Measurements from ENCODE around the gene HAND2. TPM values are rescaled to one million over a fixed set of nuclear protein-coding genes. Genes with fewer than 3 reads are reported as not detected.

The HAND2 gene
- total RNA-seq, 4 donors from 2014 or later = 0.25 to 11.0 (median 4.1) TPM

GRCh38 chr4:173556398-173557131 is 26.5 kb upstream of the HAND2 start:
- intact Hi-C loops (cut with DNase I; ENCODE audit: low total_unique reads) = no loop called here
- no peak overlapping the region for H3K4me3 ChIP-seq (ENCODE audit: low read depth, poor library complexity, severe bottlenecking)
- no peak for DNase-seq (ENCODE audit: low spot score in 2 of 2)
- WGBS, 2 donors = 73 to 78% methylated on average over 2 of the region's 2 CpGs
- TF ChIP-seq POLR2A (IDR thresholded peaks at IDR 0.05) = no peak
- TF ChIP-seq CTCF (IDR thresholded peaks at IDR 0.05) = no peak

GRCh38 chr4:173547889-173548288 is 17.9 kb upstream of the HAND2 start:
- no peak for DNase-seq (ENCODE audit: low spot score in 2 of 2)
- 67 to 74% methylated on average over 13 of the region's 13 CpGs for WGBS, 2 donors
- no peak overlapping the region for H3K4me3 ChIP-seq (ENCODE audit: low read depth, poor library complexity, severe bottlenecking)
- TF ChIP-seq POLR2A (IDR thresholded peaks at IDR 0.05) (no peak), CTCF (IDR thresholded peaks at IDR 0.05) (no peak)
- intact Hi-C loops (cut with DNase I; ENCODE audit: low total_unique reads) = no loop called here

- 93 to 98% methylated on average over 2 of the region's 2 CpGs for WGBS, 2 donors
These were observed 16.7 kb upstream of the HAND2 start for GRCh38 chr4:173546776-173547175.

GRCh38 chr4:173545440-173545839 is 15.4 kb upstream of the HAND2 start:
- TF ChIP-seq CTCF (IDR thresholded peaks at IDR 0.05) = no peak
- TF ChIP-seq POLR2A (IDR thresholded peaks at IDR 0.05) = no peak
- no peak for DNase-seq (ENCODE audit: low spot score in 2 of 2)
- no peak overlapping the region for H3K4me3 ChIP-seq (ENCODE audit: low read depth, poor library complexity, severe bottlenecking)
- WGBS, 2 donors = 89 to 94% methylated on average over 2 of the region's 2 CpGs
- intact Hi-C loops (cut with DNase I; ENCODE audit: low total_unique reads) = no loop called here

More at GRCh38 chr4:173546776-173547175, 16.7 kb upstream of the HAND2 start:
- intact Hi-C loops (cut with DNase I; ENCODE audit: low total_unique reads) = no loop called here
- DNase-seq (ENCODE audit: low spot score in 2 of 2) = no peak
- no peak overlapping the region for H3K4me3 ChIP-seq (ENCODE audit: low read depth, poor library complexity, severe bottlenecking)
- no peak for TF ChIP-seq POLR2A (IDR thresholded peaks at IDR 0.05)
- TF ChIP-seq CTCF (IDR thresholded peaks at IDR 0.05) = no peak

DNA sequence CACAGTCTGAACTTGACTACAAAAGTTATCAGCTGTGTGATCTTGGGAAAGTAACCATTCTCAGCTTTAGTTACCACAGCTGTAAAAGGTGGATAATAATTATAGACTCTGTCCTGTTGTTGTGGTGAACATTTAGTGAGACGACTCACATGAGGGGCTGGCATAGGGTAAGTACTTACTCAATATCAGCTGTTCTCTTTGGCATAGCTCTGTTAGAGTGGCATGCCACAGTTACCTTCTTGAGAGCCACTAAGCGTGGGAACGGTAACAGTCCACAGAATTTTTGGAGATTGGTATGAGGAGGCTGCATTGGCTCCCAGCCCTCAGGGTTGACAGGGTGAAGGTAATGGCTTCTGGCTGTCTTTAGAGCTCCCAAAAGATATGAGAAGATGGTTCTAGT is 13.2 kb upstream of the HAND2 start:
- TF ChIP-seq CTCF (IDR thresholded peaks at IDR 0.05) (no peak), POLR2A (IDR thresholded peaks at IDR 0.05) (no peak)
- intact Hi-C loops (cut with DNase I; ENCODE audit: low total_unique reads) = no loop called here
- WGBS, 2 donors = 79 to 80% methylated on average over 3 of the region's 3 CpGs
- no peak overlapping the region for H3K4me3 ChIP-seq (ENCODE audit: low read depth, poor library complexity, severe bottlenecking)
- DNase-seq (ENCODE audit: low spot score in 2 of 2) = no peak

DNA sequence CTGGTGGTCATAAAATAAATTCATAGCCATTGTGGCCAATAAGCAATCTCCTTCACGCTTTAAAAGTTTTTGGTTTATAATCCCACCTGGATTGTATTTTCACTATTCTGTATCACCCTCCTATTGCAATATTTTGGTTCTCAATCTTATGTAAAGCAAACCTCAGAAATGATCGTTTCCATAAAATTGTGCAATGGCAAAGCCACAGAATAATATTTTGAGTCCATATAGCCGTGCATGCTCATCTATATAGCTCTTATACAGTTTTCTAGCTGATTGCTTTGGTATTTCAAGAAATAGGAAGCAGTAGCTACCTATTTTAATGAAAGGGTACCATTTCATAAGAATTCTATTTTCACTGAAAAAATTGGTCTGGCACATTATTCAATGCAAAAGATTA is 10.0 kb upstream of the HAND2 start:
- intact Hi-C loops (cut with DNase I; ENCODE audit: low total_unique reads) = no loop called here
- DNase-seq (ENCODE audit: low spot score in 2 of 2) = no peak
- TF ChIP-seq POLR2A (IDR thresholded peaks at IDR 0.05) (no peak), CTCF (IDR thresholded peaks at IDR 0.05) (no peak)
- no peak overlapping the region for H3K4me3 ChIP-seq (ENCODE audit: low read depth, poor library complexity, severe bottlenecking)
- WGBS, 2 donors = 62 to 69% methylated on average over 3 of the region's 3 CpGs

Measured in lower leg skin (tissue), 4 donors.